Esophagus muscularis mucosa (tissue), 4 donors: ENCODE measurements around the gene TRABD2B. TPM values are rescaled to one million over a fixed set of nuclear protein-coding genes. Genes with fewer than 3 reads are reported as not detected.
A peak's percentile ranks its signal among the peaks of the same experiment; 100 is the strongest.

Source experiments
- DNase-seq: peaks from one replicate; pipeline ENCODE4 v3.0.0-alpha.2; 2017; ENCODE audit errors: extremely low spot score
- H3K27ac ChIP-seq, 4 donors: fragments of 200-600 bp; sonication (generic); replicated peaks in 1 of 4; 1 replicate in 3 of 4; 2 replicates in 1 of 4; pipeline ENCODE4 v1.5.1; 2016 to 2019; ENCODE audit warnings: mild to moderate bottlenecking in 1 of 4
- H3K27me3 ChIP-seq, 4 donors: fragments of 200-600 bp; sonication (generic); one replicate each; pipeline versions ENCODE4 v1.5.1 to v1.6.0; 2016 to 2019
- H3K36me3 ChIP-seq, 4 donors: fragments of 200-600 bp; sonication (generic); one replicate each; pipeline ENCODE4 v1.5.1; 2016 to 2019
- H3K4me1 ChIP-seq, 4 donors: fragments of 200-600 bp; sonication (generic); one replicate each; pipeline ENCODE4 v1.5.1; 2016 to 2019
- H3K4me3 ChIP-seq, 4 donors: fragments of 200-600 bp; sonication (generic); 1 replicate in 2 of 4; 2 replicates in 2 of 4; pipeline ENCODE4 v1.5.1; 2016 to 2019; ENCODE audit warnings: mild to moderate bottlenecking in 4 of 4, moderate library complexity in 1 of 4
- H3K9me3 ChIP-seq, 4 donors: fragments of 200-600 bp; sonication (generic); 1 replicate in 3 of 4; 2 replicates in 1 of 4; pipeline ENCODE4 v1.5.1; 2016 to 2019
- CTCF ChIP-seq, 3 experiments: fragments of 200-600 bp in 2 of 3; fragments of 450-650 bp in 1 of 3; sonication (generic) in 2 of 3; IDR thresholded peaks; one replicate each; pipeline ENCODE4 v1.5.1; 2017 to 2019; ENCODE audit warnings: antibody characterized with exemption in 3 of 3, mild to moderate bottlenecking in 2 of 3, moderate library complexity in 1 of 3
- EP300 ChIP-seq: sonication (generic); formaldehyde crosslinking; IDR thresholded peaks from one replicate; pipeline ENCODE4 v1.6.1; 2017; ENCODE audit warnings: antibody characterized with exemption
- POLR2A ChIP-seq: fragments of 450-650 bp; IDR thresholded peaks from one replicate; pipeline ENCODE4 v1.6.1; 2017; ENCODE audit warnings: antibody characterized with exemption, moderate library complexity, mild to moderate bottlenecking, low read depth
- POLR2AphosphoS5 ChIP-seq, 2 donors: sonication (generic); formaldehyde crosslinking; IDR thresholded peaks; one replicate each; pipeline ENCODE4 v1.6.1; 2017; ENCODE audit warnings: antibody characterized with exemption in 2 of 2
- WGBS: methylation state at CpG from one replicate; pipeline ENCODE4 v1.1.5; 2018; 5-methylcytosine and 5-hydroxymethylcytosine counted together
- intact Hi-C: fragments of 100-400 bp; cut with DNase I; formaldehyde crosslinking; loops from one replicate; pipeline ENCODE4 v1.15.1; 2023
- total RNA-seq, 4 donors: library from RNA; depleted of rRNA; stranded (reverse); fragments of >200 nt; gene quantifications; one replicate each; pipeline versions ENCODE4 v1.1.0 to v1.2.1, GENCODE V29; 2016

The TRABD2B gene
- total RNA-seq, 4 donors from 2014 or later, result 4.0 to 7.6 (median 4.1) TPM

GRCh38 chr1:48018799-48019198, 21.6 kb upstream of the TRABD2B start:
- no peaks in the 10 kb centered on the region for H3K27me3 ChIP-seq
- H3K9me3 ChIP-seq, result no peaks in the 10 kb centered on the region
- no peaks in the 10 kb centered on the region for H3K36me3 ChIP-seq
- intact Hi-C loops, result no loop called here
- no peak overlapping the region for H3K4me3 ChIP-seq
- WGBS, result 98% methylated on average over 5 of the region's 5 CpGs
- no peak for DNase-seq
- H3K4me1 ChIP-seq, result peaks cover 5 to 37% (median 15%) of the 10 kb centered on the region in 4 donors
- peak overlapping the region; percentile 11 to 54 (median 30) for H3K27ac ChIP-seq
- no peak for TF ChIP-seq EP300

- intact Hi-C loops, result no loop called here
- WGBS, result 67% methylated on average over 4 of the region's 4 CpGs
- Histone ChIP-seq H3K4me1 (peaks cover 5 to 37% (median 15%) of the 10 kb centered on the region in 4 donors), H3K36me3 (no peaks in the 10 kb centered on the region), H3K27ac (peak overlapping the region in 2 of 4 donors; percentile 11 to 54), H3K4me3 (no peak overlapping the region), H3K27me3 (no peaks in the 10 kb centered on the region), H3K9me3 (no peaks in the 10 kb centered on the region)
- TF ChIP-seq POLR2A, result no peak
- no peak for TF ChIP-seq CTCF (IDR thresholded peaks at IDR 0.05)
- no peak for TF ChIP-seq EP300
- peak; percentile 33 to 36 for TF ChIP-seq POLR2AphosphoS5 (IDR thresholded peaks at IDR 0.05)
- DNase-seq, result no peak
Observed at GRCh38 chr1:48017716-48018115, 20.5 kb upstream of the TRABD2B start.

- TF ChIP-seq POLR2A (no peak), POLR2AphosphoS5 (IDR thresholded peaks at IDR 0.05) (no peak), EP300 (no peak), CTCF (IDR thresholded peaks at IDR 0.05) (no peak)
- DNase-seq, result no peak
- H3K27ac ChIP-seq, result no peak overlapping the region
- H3K36me3 ChIP-seq, result no peaks in the 10 kb centered on the region
- intact Hi-C loops, result no loop called here
- H3K4me3 ChIP-seq, result no peak overlapping the region
- peaks cover 5 to 37% (median 15%) of the 10 kb centered on the region in 4 donors for H3K4me1 ChIP-seq
- no peaks in the 10 kb centered on the region for H3K9me3 ChIP-seq
- no peaks in the 10 kb centered on the region for H3K27me3 ChIP-seq
- WGBS, result 74% methylated on average over 7 of the region's 7 CpGs
Observed at GRCh38 chr1:48016515-48016914, 19.3 kb upstream of the TRABD2B start.

GRCh38 chr1:48013270-48013669, 16.1 kb upstream of the TRABD2B start:
- DNase-seq, result no peak
- H3K4me3 ChIP-seq, result no peak overlapping the region
- H3K4me1 ChIP-seq, result peaks cover 0 to 15% (median 8%) of the 10 kb centered on the region in 4 donors
- no peaks in the 10 kb centered on the region for H3K36me3 ChIP-seq
- intact Hi-C loops, result no loop called here
- no peaks in the 10 kb centered on the region for H3K27me3 ChIP-seq
- TF ChIP-seq EP300 (no peak), POLR2AphosphoS5 (IDR thresholded peaks at IDR 0.05) (no peak), POLR2A (no peak), CTCF (IDR thresholded peaks at IDR 0.05) (no peak)
- H3K9me3 ChIP-seq, result no peaks in the 10 kb centered on the region
- no peak overlapping the region for H3K27ac ChIP-seq

- 52% methylated on average over 2 of the region's 2 CpGs for WGBS
- DNase-seq, result no peak
- TF ChIP-seq EP300 (no peak), POLR2A (no peak), CTCF (IDR thresholded peaks at IDR 0.05) (no peak), POLR2AphosphoS5 (IDR thresholded peaks at IDR 0.05) (no peak)
- H3K9me3 ChIP-seq, result no peaks in the 10 kb centered on the region
- H3K27ac ChIP-seq, result peak overlapping the region in 1 of 4 donors; percentile 13
- intact Hi-C loops, result no loop called here
- no peak overlapping the region for H3K4me3 ChIP-seq
- H3K4me1 ChIP-seq, result peaks cover 0 to 17% (median 3%) of the 10 kb centered on the region in 4 donors
- H3K27me3 ChIP-seq, result no peaks in the 10 kb centered on the region
- H3K36me3 ChIP-seq, result no peaks in the 10 kb centered on the region
Observed at GRCh38 chr1:48007047-48007446, 9.9 kb upstream of the TRABD2B start.
